H1 (cell line): Measurements from ENCODE around the gene SCFD1. TPM values are rescaled to one million over a fixed set of nuclear protein-coding genes. Genes with fewer than 3 reads are reported as not detected.

Experiments used
- CTCF ChIA-PET: fragments of 300-600 bp; sonication (Branson Sonifier 250); formaldehyde crosslinking; loops from one replicate; lab custom pipeline; 2021; ENCODE audit not compliant: partially characterized antibody; lab: Charles Lee
- POLR2A ChIA-PET: fragments of 300-600 bp; sonication (Branson Sonifier 250); formaldehyde crosslinking; loops from one replicate; lab custom pipeline; 2021; ENCODE audit warnings: inconsistent platforms; ENCODE audit not compliant: partially characterized antibody; lab: Charles Lee
- DNase-seq, 2 experiments: peaks; one replicate each; pipeline versions ENCODE4 v3.0.0 to v3.0.0-alpha.2; 2010 to 2022; ENCODE audit warnings: low spot score in 2 of 2, low read depth in 1 of 2, mixed read lengths in 1 of 2
- FAIRE-seq: peaks from 2 replicates; lab custom pipeline; 2011; peaks lifted over from hg19 to GRCh38; lab: Jason Lieb, UNC
- H2AFZ ChIP-seq: 2 replicates; pipeline ENCODE4 v1.8.1; 2012; ENCODE audit warnings: low read length, inconsistent platforms
- H2AK5ac ChIP-seq: 2 replicates; pipeline ENCODE4 v1.6.1; 2013; ENCODE audit warnings: low read depth, low read length
- H2BK120ac ChIP-seq: replicated peaks from 2 replicates; pipeline ENCODE3; 2013; ENCODE audit warnings: low read depth, low read length, inconsistent platforms
- H2BK12ac ChIP-seq: 2 replicates; pipeline ENCODE4 v1.6.1; 2013; ENCODE audit warnings: low read depth, low read length
- H2BK15ac ChIP-seq: 2 replicates; pipeline ENCODE4 v1.6.1; 2013; ENCODE audit warnings: low read length
- H2BK20ac ChIP-seq: 2 replicates; pipeline ENCODE4 v1.6.1; 2013; ENCODE audit warnings: low read length
- H2BK5ac ChIP-seq: 2 replicates; pipeline ENCODE4 v1.6.1; 2013; ENCODE audit warnings: low read depth, low read length
- H3K14ac ChIP-seq: 2 replicates; pipeline ENCODE4 v1.6.1; 2013; ENCODE audit warnings: inconsistent platforms; ENCODE audit not compliant: insufficient read length
- H3K18ac ChIP-seq: 2 replicates; pipeline ENCODE4 v1.6.1; 2013; ENCODE audit warnings: low read length; ENCODE audit errors: extremely low read depth
- H3K23ac ChIP-seq: 2 replicates; pipeline ENCODE4 v1.6.1; 2013; ENCODE audit warnings: inconsistent platforms; ENCODE audit not compliant: insufficient read length
- H3K23me2 ChIP-seq: 2 replicates; pipeline ENCODE4 v1.6.1; 2013; ENCODE audit warnings: low read depth, low read length
- H3K27ac ChIP-seq: 2 replicates; pipeline ENCODE4 v1.6.1; 2011; ENCODE audit warnings: low read depth, low read length, inconsistent platforms
- H3K27me3 ChIP-seq, 4 experiments: replicated peaks in 1 of 4; 1 replicate in 1 of 4; 2 replicates in 3 of 4; pipeline versions ENCODE4 v1.6.1 to v1.8.1; 2011 to 2013; ENCODE audit warnings: low read length in 3 of 4, mild to moderate bottlenecking in 3 of 4, inconsistent platforms in 2 of 4, mixed read lengths in 2 of 4, moderate library complexity in 1 of 4; ENCODE audit not compliant: control insufficient read depth in 3 of 4, insufficient read depth in 3 of 4; ENCODE audit errors: extremely low read depth in 1 of 4
- H3K36me3 ChIP-seq, 4 experiments: 2 replicates each; pipeline versions ENCODE4 v1.6.1 to v1.8.1; 2011 to 2013; ENCODE audit warnings: mild to moderate bottlenecking in 4 of 4, low read length in 3 of 4, moderate library complexity in 2 of 4, control low read depth in 1 of 4, inconsistent platforms in 1 of 4; ENCODE audit not compliant: insufficient read depth in 4 of 4, control insufficient read depth in 2 of 4
- H3K4ac ChIP-seq: replicated peaks from 2 replicates; pipeline ENCODE3; 2013; ENCODE audit warnings: low read length, low read depth, mixed read lengths, inconsistent platforms; ENCODE audit not compliant: insufficient read length
- H3K4me1 ChIP-seq, 4 experiments: replicated peaks in 1 of 4; 1 replicate in 1 of 4; 2 replicates in 3 of 4; pipeline versions ENCODE4 v1.6.1 to v1.8.1; 2011 to 2013; ENCODE audit warnings: low read length in 3 of 4, inconsistent platforms in 2 of 4, mixed read lengths in 1 of 4; ENCODE audit not compliant: insufficient read depth in 4 of 4, control insufficient read depth in 3 of 4
- H3K4me2 ChIP-seq, 2 experiments: 2 replicates each; pipeline versions ENCODE4 v1.6.1 to v1.8.1; 2011 to 2013; ENCODE audit warnings: low read depth in 2 of 2, low read length in 2 of 2, control low read depth in 1 of 2, inconsistent platforms in 1 of 2, mild to moderate bottlenecking in 1 of 2; ENCODE audit not compliant: insufficient read depth in 1 of 2
- H3K4me3 ChIP-seq, 4 experiments: fragments of 200-600, 300-600 bp in 1 of 4; sonication (generic), shearing (Covaris generic), sonication (Bioruptor Twin) in 1 of 4; 2 replicates each; pipeline versions ENCODE4 v1.5.1 to v1.8.1; 2011 to 2016; ENCODE audit warnings: low read length in 4 of 4, low read depth in 3 of 4, control low read depth in 2 of 4, inconsistent platforms in 2 of 4, mild to moderate bottlenecking in 2 of 4, mixed read lengths in 1 of 4, moderate library complexity in 1 of 4; ENCODE audit not compliant: insufficient read depth in 2 of 4; ENCODE audit errors: extremely low read depth in 1 of 4
- H3K56ac ChIP-seq: replicated peaks from 2 replicates; pipeline ENCODE3; 2013; ENCODE audit warnings: low read depth, mild to moderate bottlenecking, mixed read lengths, low read length, inconsistent platforms; ENCODE audit not compliant: insufficient read length
- H3K79me1 ChIP-seq: 2 replicates; pipeline ENCODE4 v1.6.1; 2013; ENCODE audit warnings: low read depth, low read length, control low read depth
- H3K79me2 ChIP-seq, 2 experiments: 2 replicates each; pipeline versions ENCODE4 v1.6.1 to v1.8.1; 2012 to 2013; ENCODE audit warnings: low read length in 2 of 2, mild to moderate bottlenecking in 2 of 2, inconsistent platforms in 1 of 2; ENCODE audit not compliant: insufficient read depth in 2 of 2, control insufficient read depth in 1 of 2
- H3K9ac ChIP-seq, 4 experiments: replicated peaks in 1 of 4; 1 replicate in 1 of 4; 2 replicates in 3 of 4; pipeline versions ENCODE4 v1.6.1 to v1.8.1; 2011 to 2013; ENCODE audit warnings: low read depth in 3 of 4, low read length in 3 of 4, control low read depth in 2 of 4, mild to moderate bottlenecking in 2 of 4, moderate library complexity in 2 of 4, inconsistent platforms in 1 of 4; ENCODE audit errors: extremely low read depth in 1 of 4
- H3K9me3 ChIP-seq, 2 experiments: 2 replicates each; pipeline versions ENCODE4 v1.6.1 to v1.8.1; 2012 to 2013; ENCODE audit warnings: mild to moderate bottlenecking in 2 of 2, moderate library complexity in 2 of 2, control low read depth in 1 of 2, inconsistent platforms in 1 of 2, low read depth in 1 of 2, low read length in 1 of 2, mixed read lengths in 1 of 2; ENCODE audit not compliant: insufficient read depth in 2 of 2
- H4K20me1 ChIP-seq, 2 experiments: replicated peaks in 1 of 2; 2 replicates each; pipeline versions ENCODE3 to v1.8.1; 2011 to 2013; ENCODE audit warnings: inconsistent platforms in 2 of 2, low read length in 2 of 2, mild to moderate bottlenecking in 1 of 2; ENCODE audit not compliant: insufficient read depth in 2 of 2, control insufficient read depth in 1 of 2
- H4K5ac ChIP-seq: 2 replicates; pipeline ENCODE4 v1.6.1; 2013; ENCODE audit warnings: low read length, low read depth, mixed read lengths, inconsistent platforms; ENCODE audit not compliant: insufficient read length
- H4K8ac ChIP-seq: 2 replicates; pipeline ENCODE4 v1.8.0; 2013; ENCODE audit warnings: mild to moderate bottlenecking, moderate library complexity, low read length, inconsistent platforms; ENCODE audit not compliant: insufficient read depth; ENCODE audit errors: extremely low read depth
- H4K91ac ChIP-seq: replicated peaks from 2 replicates; pipeline ENCODE3; 2013; ENCODE audit warnings: low read length, mixed read lengths, inconsistent platforms; ENCODE audit not compliant: insufficient read length
- BACH1 ChIP-seq: IDR thresholded peaks from 2 replicates; pipeline ENCODE4 v1.6.1; 2012; ENCODE audit warnings: low read length, improper control_type of control experiment
- CBX5 ChIP-seq: fragments of 300-800, 300-1000 bp; sonication (generic); IDR thresholded peaks from 2 replicates; pipeline ENCODE4 v1.7.1; 2016; ENCODE audit warnings: antibody characterized with exemption, low read length, low read depth
- CBX8 ChIP-seq: fragments of 300-800, 300-1000 bp; sonication (generic); IDR thresholded peaks from 2 replicates; pipeline ENCODE4 v1.7.1; 2016; ENCODE audit warnings: low read depth, low read length, borderline replicate concordance
- CHD1 ChIP-seq: IDR thresholded peaks from 2 replicates; pipeline ENCODE4 v1.6.1; 2012; ENCODE audit warnings: low read depth, low read length, improper control_type of control experiment
- GABPA ChIP-seq: IDR thresholded peaks from 2 replicates; pipeline ENCODE4 v1.6.1; 2011; ENCODE audit warnings: mild to moderate bottlenecking, low read length, moderate library complexity, borderline replicate concordance; ENCODE audit not compliant: insufficient read depth
- HDAC6 ChIP-seq: IDR thresholded peaks from one replicate; pipeline ENCODE4 v1.7.1; 2012; ENCODE audit warnings: low read depth, mild to moderate bottlenecking, inconsistent platforms, low read length, moderate library complexity
- JUN ChIP-seq: IDR thresholded peaks from 2 replicates; pipeline ENCODE4 v1.6.1; 2011; ENCODE audit warnings: low read depth, mild to moderate bottlenecking, improper control_type of control experiment, low read length
- NANOG ChIP-seq: IDR thresholded peaks from 2 replicates; pipeline ENCODE4 v1.6.1; 2011; ENCODE audit warnings: low read length, low read depth, mild to moderate bottlenecking, inconsistent platforms; ENCODE audit not compliant: insufficient read depth, poor library complexity, severe bottlenecking
- PHF8 ChIP-seq: fragments of 200-600 bp; sonication (generic); conservative IDR thresholded peaks from 2 replicates; pipeline ENCODE4 v1.7.1; 2012; ENCODE audit warnings: low read depth, mild to moderate bottlenecking, inconsistent platforms, low read length, moderate library complexity
- RAD21 ChIP-seq, 2 experiments: IDR thresholded peaks in 1 of 2; conservative IDR thresholded peaks in 1 of 2; 2 replicates each; pipeline ENCODE4 v1.6.1; 2011; ENCODE audit warnings: low read depth in 2 of 2, low read length in 2 of 2, improper control_type of control experiment in 1 of 2, inconsistent platforms in 1 of 2, mild to moderate bottlenecking in 1 of 2, moderate library complexity in 1 of 2
- RBBP5 ChIP-seq: IDR thresholded peaks from 2 replicates; pipeline ENCODE4 v1.7.1; 2012; ENCODE audit warnings: low read depth, mild to moderate bottlenecking, inconsistent platforms, low read length, moderate library complexity, borderline replicate concordance
- SAP30 ChIP-seq: fragments of 300-600 bp; sonication (generic); IDR thresholded peaks from 2 replicates; pipeline ENCODE4 v1.7.1; 2012; ENCODE audit warnings: low read length, moderate library complexity, mild to moderate bottlenecking, inconsistent platforms; ENCODE audit not compliant: insufficient read depth, insufficient replicate concordance
- TAF1 ChIP-seq: IDR thresholded peaks from 2 replicates; pipeline ENCODE4 v1.6.1; 2011; ENCODE audit warnings: mild to moderate bottlenecking, low read depth, low read length
- WGBS, 2 experiments: shearing (Covaris generic) in 1 of 2; methylation state at CpG; one replicate each; pipeline versions ENCODE4 v1.1.6 to v1.1.7; 2013 to 2015; ENCODE audit warnings: low lambda C conversion rate in 2 of 2, mixed read lengths in 2 of 2, inconsistent platforms in 1 of 2, low coverage in 1 of 2, missing lambda C conversion rate in 1 of 2; ENCODE audit not compliant: insufficient replicate concordance in 2 of 2, insufficient coverage in 1 of 2, insufficient read length in 1 of 2; ENCODE audit errors: extremely low coverage in 1 of 2, missing lambda C conversion rate in 1 of 2; 5-methylcytosine and 5-hydroxymethylcytosine counted together
- polyA plus RNA-seq, 7 experiments: library from polyadenylated mRNA; depleted of rRNA in 3 of 7; stranded (reverse) in 5 of 7; unstranded in 2 of 7; fragments of >200 nt in 5 of 7; fragments of 200-250 nt in 2 of 7; gene quantifications; 1 replicate in 5 of 7; 2 replicates in 1 of 7; 4 replicates in 1 of 7; pipeline versions ENCODE4 v1.2.1 to v1.2.3, GENCODE V29; 2011 to 2013; ENCODE audit warnings: missing spikeins in 2 of 7, mixed read lengths in 2 of 7
- total RNA-seq: library from RNA; stranded (reverse); fragmentation: NEBNext Ultra II Directional; extraction: Animal tissue kit (Norgen Biotek cat#: 25700); gene quantifications from 2 replicates; pipeline ENCODE4 v1.2.1, GENCODE V29; 2021

The SCFD1 gene
- total and polyA plus RNA-seq, 2 of the 8 experiments (the other 6 are each of a cell fraction or from before 2014, with no cell fraction given): 32.8 to 64.5 TPM

GRCh38 chr14:30596935-30597334, 25.2 kb upstream of the SCFD1 start:
- Histone ChIP-seq H4K5ac (no peak overlapping the region), H3K27ac (no peak overlapping the region), H3K27me3 (no peaks in the 10 kb centered on the region), H2BK120ac (no peak overlapping the region), H4K91ac (no peak overlapping the region), H2BK20ac (no peak overlapping the region), H2BK15ac (no peak overlapping the region), H3K23ac (no peak overlapping the region), H3K9me3 (no peaks in the 10 kb centered on the region), H3K79me2 (peaks cover 0 to 5% of the 10 kb centered on the region in 2 experiments; a peak in 1 of 4 replicates), H3K4me2 (no peak overlapping the region), H3K14ac (no peak overlapping the region), H3K4me1 (no peaks in the 10 kb centered on the region), H3K4ac (no peak overlapping the region), H2AK5ac (no peak overlapping the region), H4K8ac (no peak overlapping the region), H3K36me3 (peaks cover 6 to 72% (median 26%) of the 10 kb centered on the region in 4 experiments), H2AFZ (no peak overlapping the region), H4K20me1 (peaks cover 1 to 6% of the 10 kb centered on the region in 2 experiments), H2BK5ac (no peak overlapping the region), H3K23me2 (no peaks in the 10 kb centered on the region), H3K18ac (no peak overlapping the region), H3K9ac (no peak overlapping the region), H3K79me1 (no peaks in the 10 kb centered on the region), H3K4me3 (no peak overlapping the region), H2BK12ac (no peak overlapping the region), H3K56ac (no peak overlapping the region)
- WGBS, 2 experiments: 90% methylated on average over 1 of the region's 1 CpG; no CpG with 5 or more reads in 1 of the 2 experiments
- CTCF ChIA-PET: interaction anchor here (0.7 kb wide), 1 partner anchor 21 kb away, joined by 3 read pairs; no protein-coding TSS in a partner anchor
- DNase-seq (no peak), FAIRE-seq (no peak)
- POLR2A ChIA-PET: no interaction called here
- no peak for TF ChIP-seq NANOG
- TF ChIP-seq PHF8: no peak
- TF ChIP-seq CHD1: no peak
- TF ChIP-seq HDAC6: no peak
- no peak for TF ChIP-seq TAF1
- TF ChIP-seq GABPA: no peak
- no peak for TF ChIP-seq RBBP5
- TF ChIP-seq SAP30: no peak
- TF ChIP-seq RAD21 (IDR thresholded peaks at IDR 0.05 in 1 of 2, conservative IDR thresholded peaks at IDR 0.05 in 1 of 2; ENCODE audit: low read depth in 2 of 2, low read length in 2 of 2): no peak
- no peak for TF ChIP-seq CBX8
- no peak for TF ChIP-seq JUN
- no peak for TF ChIP-seq BACH1
- no peak for TF ChIP-seq CBX5
